Ovary (tissue), 3 donors: ENCODE measurements around the gene CD207.

ENCODE experiments used
- EP300 ChIP-seq: sonication (generic); formaldehyde crosslinking; IDR thresholded peaks from one replicate; pipeline ENCODE4 v1.6.1; 2017; ENCODE audit warnings: antibody characterized with exemption
- POLR2A ChIP-seq: fragments of 450-650 bp; IDR thresholded peaks from one replicate; pipeline ENCODE4 v1.6.1; 2017; ENCODE audit warnings: antibody characterized with exemption, mild to moderate bottlenecking, moderate library complexity
- TF ChIP-seq, protein P1 (sequence below), 3 donors: fragments of 450-650 bp in 2 of 3; fragments of 200-600 bp in 1 of 3; IDR thresholded peaks; one replicate each; pipeline versions ENCODE4 v1.5.1 to v1.8.0; 2016 to 2022; ENCODE audit warnings: antibody characterized with exemption in 3 of 3, mild to moderate bottlenecking in 1 of 3
- donor health status: DM: no; HTN: no; CAD: no.

DNA sequence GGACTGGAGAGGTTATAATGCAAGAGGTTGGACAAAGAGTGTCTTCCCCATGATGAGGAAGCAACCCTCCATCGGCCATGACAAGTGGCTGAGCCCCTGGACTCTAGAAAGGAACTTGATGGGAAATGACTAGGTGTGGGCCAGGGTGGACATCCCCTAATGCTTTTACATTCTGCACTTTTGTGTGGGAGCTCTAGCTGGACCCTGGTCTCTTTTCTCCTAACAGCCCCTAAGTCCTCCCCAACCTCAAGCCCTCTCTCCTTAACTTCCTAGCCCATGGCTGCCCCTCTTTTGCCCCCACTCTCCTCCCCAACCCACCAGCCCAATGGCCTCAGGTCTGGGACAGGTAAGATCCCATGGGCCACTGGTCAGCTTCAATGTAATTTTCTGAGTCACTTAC, 2.4 kb downstream of the CD207 start:
- no peak for TF ChIP-seq POLR2A
- TF ChIP-seq, protein P1, sequence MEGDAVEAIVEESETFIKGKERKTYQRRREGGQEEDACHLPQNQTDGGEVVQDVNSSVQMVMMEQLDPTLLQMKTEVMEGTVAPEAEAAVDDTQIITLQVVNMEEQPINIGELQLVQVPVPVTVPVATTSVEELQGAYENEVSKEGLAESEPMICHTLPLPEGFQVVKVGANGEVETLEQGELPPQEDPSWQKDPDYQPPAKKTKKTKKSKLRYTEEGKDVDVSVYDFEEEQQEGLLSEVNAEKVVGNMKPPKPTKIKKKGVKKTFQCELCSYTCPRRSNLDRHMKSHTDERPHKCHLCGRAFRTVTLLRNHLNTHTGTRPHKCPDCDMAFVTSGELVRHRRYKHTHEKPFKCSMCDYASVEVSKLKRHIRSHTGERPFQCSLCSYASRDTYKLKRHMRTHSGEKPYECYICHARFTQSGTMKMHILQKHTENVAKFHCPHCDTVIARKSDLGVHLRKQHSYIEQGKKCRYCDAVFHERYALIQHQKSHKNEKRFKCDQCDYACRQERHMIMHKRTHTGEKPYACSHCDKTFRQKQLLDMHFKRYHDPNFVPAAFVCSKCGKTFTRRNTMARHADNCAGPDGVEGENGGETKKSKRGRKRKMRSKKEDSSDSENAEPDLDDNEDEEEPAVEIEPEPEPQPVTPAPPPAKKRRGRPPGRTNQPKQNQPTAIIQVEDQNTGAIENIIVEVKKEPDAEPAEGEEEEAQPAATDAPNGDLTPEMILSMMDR (IDR thresholded peaks at IDR 0.05), result no peak
- TF ChIP-seq EP300, result no peak
